Astrocyte (in vitro differentiated cells and primary cell): ENCODE results near the gene FANCI. TPM values are rescaled to one million over a fixed set of nuclear protein-coding genes. Genes with fewer than 3 reads are reported as not detected.
A peak's percentile ranks its signal among the peaks of the same experiment; 100 is the strongest.

Source experiments
- DNase-seq: peaks from one replicate; pipeline ENCODE4 v3.0.0-alpha.2; 2010; ENCODE audit warnings: low read depth
- FAIRE-seq: peaks from 2 replicates; lab custom pipeline; 2011; peaks lifted over from hg19 to GRCh38; lab: Jason Lieb, UNC
- H2AFZ ChIP-seq: 2 replicates; pipeline ENCODE4 v1.6.0; 2012; ENCODE audit warnings: low read depth, low read length, inconsistent platforms
- H3K27ac ChIP-seq: 2 replicates; pipeline ENCODE4 v1.5.1; 2011; ENCODE audit warnings: low read depth, low read length, inconsistent platforms
- H3K27me3 ChIP-seq: 2 replicates; pipeline ENCODE4 v1.6.0; 2011; ENCODE audit warnings: low read length, inconsistent platforms; ENCODE audit not compliant: insufficient read depth
- H3K36me3 ChIP-seq: 2 replicates; pipeline ENCODE4 v1.5.1; 2011; ENCODE audit warnings: low read length, inconsistent platforms; ENCODE audit not compliant: insufficient read depth
- H3K4me1 ChIP-seq: 2 replicates; pipeline ENCODE4 v1.5.1; 2011; ENCODE audit warnings: low read length, inconsistent platforms; ENCODE audit not compliant: insufficient read depth
- H3K4me2 ChIP-seq: 2 replicates; pipeline ENCODE4 v1.6.0; 2012; ENCODE audit warnings: low read length, inconsistent platforms
- H3K4me3 ChIP-seq: 2 replicates; pipeline ENCODE4 v1.5.1; 2011; ENCODE audit warnings: low read depth, mild to moderate bottlenecking, low read length, inconsistent platforms; ENCODE audit not compliant: insufficient read depth
- H3K79me2 ChIP-seq: 2 replicates; pipeline ENCODE4 v1.6.0; 2012; ENCODE audit warnings: mild to moderate bottlenecking, low read length, inconsistent platforms; ENCODE audit not compliant: insufficient read depth
- H3K9ac ChIP-seq: 2 replicates; pipeline ENCODE4 v1.6.0; 2012; ENCODE audit warnings: mild to moderate bottlenecking, low read length, inconsistent platforms
- H3K9me3 ChIP-seq: 2 replicates; pipeline ENCODE4 v1.5.1; 2012; ENCODE audit warnings: low read depth, mild to moderate bottlenecking, low read length, inconsistent platforms; ENCODE audit not compliant: insufficient read depth
- H4K20me1 ChIP-seq: 2 replicates; pipeline ENCODE4 v1.6.0; 2012; ENCODE audit warnings: low read length, inconsistent platforms; ENCODE audit not compliant: insufficient read depth
- H3K27ac Mint-ChIP-seq: one replicate; pipeline ENCODE4 v1.8.0; 2021; ENCODE audit warnings: mild to moderate bottlenecking, mixed read lengths; ENCODE audit not compliant: unreplicated experiment
- H3K27me3 Mint-ChIP-seq: one replicate; pipeline ENCODE4 v1.8.0; 2021; ENCODE audit warnings: low read depth, mixed read lengths; ENCODE audit not compliant: unreplicated experiment
- H3K36me3 Mint-ChIP-seq: one replicate; pipeline ENCODE4 v1.8.0; 2021; ENCODE audit warnings: low read depth, mixed read lengths; ENCODE audit not compliant: unreplicated experiment
- H3K4me1 Mint-ChIP-seq: one replicate; pipeline ENCODE4 v1.8.0; 2021; ENCODE audit warnings: low read depth, mixed read lengths; ENCODE audit not compliant: unreplicated experiment
- H3K4me3 Mint-ChIP-seq: one replicate; pipeline ENCODE4 v1.8.0; 2021; ENCODE audit warnings: mild to moderate bottlenecking, moderate library complexity, mixed read lengths; ENCODE audit not compliant: unreplicated experiment
- H3K9me3 Mint-ChIP-seq: one replicate; pipeline ENCODE4 v1.8.0; 2021; ENCODE audit warnings: mild to moderate bottlenecking, mixed read lengths; ENCODE audit not compliant: unreplicated experiment
- EZH2 ChIP-seq: IDR thresholded peaks from 2 replicates; pipeline ENCODE4 v1.6.1; 2012; ENCODE audit warnings: mild to moderate bottlenecking, low read length, inconsistent platforms; ENCODE audit not compliant: insufficient read depth
- microRNA-seq: library from miRNA; unstranded; fragments of <30 nt; microRNA quantifications from one replicate; pipeline ENCODE4 v1.2.0, GENCODE V29; 2020
- total RNA-seq: library from RNA; stranded (reverse); gene quantifications from 2 replicates; pipeline ENCODE4 v1.2.1, GENCODE V29; 2021
- TF ChIP-seq, protein P1 (sequence below): IDR thresholded peaks from 2 replicates; pipeline ENCODE4 v1.5.1; 2011; ENCODE audit warnings: low read depth, mild to moderate bottlenecking, inconsistent platforms, low read length, moderate library complexity; ENCODE audit not compliant: insufficient read depth

Gene FANCI
- total RNA-seq, 1 donor from 2014 or later: 10.6 TPM

DNA sequence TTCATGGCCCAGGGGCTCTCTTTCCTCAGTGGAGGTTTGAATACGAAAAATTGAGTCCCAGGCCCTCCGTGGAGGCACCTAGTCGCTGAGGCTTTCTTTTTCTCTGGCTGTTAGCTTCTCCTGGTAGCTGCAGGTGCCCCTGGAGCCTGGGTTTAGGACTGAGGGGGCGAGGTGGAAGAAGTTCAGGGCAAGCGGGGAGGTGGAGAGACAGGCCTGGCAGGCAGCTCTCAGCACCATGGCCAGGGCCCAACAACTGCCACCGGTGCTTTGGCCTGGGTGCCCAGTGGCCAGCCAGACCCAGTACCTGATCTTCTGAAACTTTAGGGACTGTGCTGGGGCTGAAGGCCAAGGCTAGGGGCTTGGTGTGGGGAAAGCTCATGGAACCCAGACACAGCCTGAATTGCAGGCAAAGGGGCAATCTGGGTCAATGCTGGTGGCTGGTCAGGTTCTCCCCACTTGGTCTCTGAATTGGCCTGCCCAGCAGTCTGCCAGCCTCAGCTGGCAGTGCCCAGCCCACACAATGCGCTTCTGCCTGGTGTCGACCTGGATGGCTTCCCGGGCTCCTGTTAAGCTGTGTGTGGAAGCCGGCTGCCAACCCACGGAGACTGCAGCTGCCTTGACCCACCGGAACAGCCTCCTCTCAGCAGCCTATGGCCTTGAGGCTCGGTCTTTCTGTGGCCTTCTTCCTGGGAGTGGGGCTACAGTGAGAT, 121.1 kb downstream of the FANCI start:
- no peaks in the 10 kb centered on the region for H3K79me2 ChIP-seq
- no peak overlapping the region for H3K27ac Mint-ChIP-seq
- H3K4me3 ChIP-seq: no peak overlapping the region
- no peak overlapping the region for H3K27ac ChIP-seq
- H3K9ac ChIP-seq: no peak overlapping the region
- H4K20me1 ChIP-seq: peaks cover 20% of the 10 kb centered on the region
- H3K9me3 Mint-ChIP-seq: peaks cover 6% of the 10 kb centered on the region
- peaks cover 2% of the 10 kb centered on the region for H3K36me3 Mint-ChIP-seq
- no peak overlapping the region for H3K4me3 Mint-ChIP-seq
- peak; percentile 21 for TF ChIP-seq EZH2
- TF ChIP-seq, protein P1, sequence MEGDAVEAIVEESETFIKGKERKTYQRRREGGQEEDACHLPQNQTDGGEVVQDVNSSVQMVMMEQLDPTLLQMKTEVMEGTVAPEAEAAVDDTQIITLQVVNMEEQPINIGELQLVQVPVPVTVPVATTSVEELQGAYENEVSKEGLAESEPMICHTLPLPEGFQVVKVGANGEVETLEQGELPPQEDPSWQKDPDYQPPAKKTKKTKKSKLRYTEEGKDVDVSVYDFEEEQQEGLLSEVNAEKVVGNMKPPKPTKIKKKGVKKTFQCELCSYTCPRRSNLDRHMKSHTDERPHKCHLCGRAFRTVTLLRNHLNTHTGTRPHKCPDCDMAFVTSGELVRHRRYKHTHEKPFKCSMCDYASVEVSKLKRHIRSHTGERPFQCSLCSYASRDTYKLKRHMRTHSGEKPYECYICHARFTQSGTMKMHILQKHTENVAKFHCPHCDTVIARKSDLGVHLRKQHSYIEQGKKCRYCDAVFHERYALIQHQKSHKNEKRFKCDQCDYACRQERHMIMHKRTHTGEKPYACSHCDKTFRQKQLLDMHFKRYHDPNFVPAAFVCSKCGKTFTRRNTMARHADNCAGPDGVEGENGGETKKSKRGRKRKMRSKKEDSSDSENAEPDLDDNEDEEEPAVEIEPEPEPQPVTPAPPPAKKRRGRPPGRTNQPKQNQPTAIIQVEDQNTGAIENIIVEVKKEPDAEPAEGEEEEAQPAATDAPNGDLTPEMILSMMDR: no peak
- H3K4me2 ChIP-seq: no peak overlapping the region
- H3K4me1 ChIP-seq: no peaks in the 10 kb centered on the region
- peaks cover 90% of the 10 kb centered on the region for H3K27me3 ChIP-seq
- H2AFZ ChIP-seq: no peak overlapping the region
- H3K9me3 ChIP-seq: peaks cover under 1% of the 10 kb centered on the region
- no peak for DNase-seq
- peaks cover 79% of the 10 kb centered on the region for H3K27me3 Mint-ChIP-seq
- FAIRE-seq: no peak
- no peaks in the 10 kb centered on the region for H3K4me1 Mint-ChIP-seq
- H3K36me3 ChIP-seq: no peaks in the 10 kb centered on the region

DNA sequence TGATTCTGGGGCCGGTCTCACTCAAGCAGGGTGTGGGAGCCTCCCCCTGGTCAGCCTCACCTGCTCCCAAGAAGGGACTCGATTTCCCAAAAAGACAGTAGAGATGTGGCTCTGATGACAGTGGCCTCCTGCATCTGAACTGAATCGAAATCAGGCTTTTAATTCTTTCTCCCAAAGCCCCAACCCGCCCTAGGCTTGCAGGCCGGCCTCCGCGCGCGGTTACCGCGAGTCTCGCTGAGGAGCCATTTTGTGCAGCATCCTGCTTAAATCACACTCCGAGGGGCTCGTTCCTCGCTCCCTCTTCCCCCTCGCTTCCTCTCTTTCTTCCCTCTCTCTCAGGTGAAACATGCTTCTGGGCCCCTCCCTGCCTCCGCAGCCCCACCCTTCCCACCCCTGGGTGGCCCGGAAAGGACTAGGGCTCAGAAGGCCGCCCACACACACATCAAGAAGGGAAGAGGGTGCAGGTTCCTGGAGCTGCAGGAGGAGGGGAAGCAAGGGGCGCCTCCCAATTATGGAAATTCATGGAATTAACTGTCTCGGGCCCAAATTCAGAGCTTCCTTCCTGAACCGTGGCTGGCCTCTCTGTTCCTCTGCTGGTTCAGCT, 121.8 kb downstream of the FANCI start:
- Histone ChIP-seq H3K4me3 (no peak overlapping the region), H3K4me1 (no peaks in the 10 kb centered on the region), H3K36me3 (no peaks in the 10 kb centered on the region), H3K4me2 (no peak overlapping the region), H3K27ac (no peak overlapping the region), H3K79me2 (peaks cover 5% of the 10 kb centered on the region), H2AFZ (no peak overlapping the region), H3K27me3 (peaks cover 90% of the 10 kb centered on the region), H3K9ac (no peak overlapping the region), H3K9me3 (peaks cover 3% of the 10 kb centered on the region), H4K20me1 (peaks cover 21% of the 10 kb centered on the region)
- Mint-ChIP-seq H3K27me3 (peaks cover 80% of the 10 kb centered on the region), H3K4me1 (no peaks in the 10 kb centered on the region), H3K9me3 (peaks cover 10% of the 10 kb centered on the region), H3K4me3 (no peak overlapping the region), H3K27ac (peak overlapping the region; percentile 4), H3K36me3 (peaks cover 2% of the 10 kb centered on the region)
- DNase-seq (no peak), FAIRE-seq (no peak)
- TF ChIP-seq, protein P1: no peak
- no peak for TF ChIP-seq EZH2

Small RNA genes lying within 50 kb of the gene (microRNA-seq; reads per million reads assigned to microRNA genes)
- 1.4 reads per million for gene MIR6766

Other genes with a start within 250 kb of the FANCI start
- 41.3 and 50.3 TPM in 2 replicates for gene ABHD2, start 155.5 kb upstream of the FANCI start, total RNA-seq
- not detected in 2 replicates for gene RLBP1, start 22.4 kb upstream of the FANCI start, total RNA-seq
- 48.5 and 54.4 TPM in 2 replicates for gene POLG, start 90.8 kb downstream of the FANCI start, total RNA-seq